HepG2 (cell line): ENCODE results near the gene ZKSCAN2. TPM values are rescaled to one million over a fixed set of nuclear protein-coding genes. Genes with fewer than 3 reads are reported as not detected.

ENCODE experiments used
- ATAC-seq: fragments of 200-7000 bp; cut with Tn5 transposase; 3 replicates; pipeline ENCODE4 v1.9.1; 2020; ENCODE audit warnings: mild to moderate bottlenecking, moderate library complexity
- BruUV-seq: library from RNA; stranded (reverse); fragments of 400-500 nt; replicated peaks from 2 replicates; lab custom pipeline; 2021; lab: Mats Ljungman, UMichigan
- CTCF ChIA-PET: fragments of 300-600 bp; formaldehyde crosslinking; extraction: SDS; loops from one replicate; lab custom pipeline; 2021; ENCODE audit warnings: low total read pairs, inconsistent platforms, low intra/inter-chr PET ratio; lab: Yijun Ruan, JAX
- POLR2A ChIA-PET: fragments of 350-600 bp; sonication (Branson Sonifier 250); formaldehyde crosslinking; loops from one replicate; lab custom pipeline; 2020; ENCODE audit warnings: antibody characterized with exemption, inconsistent platforms; lab: Yijun Ruan, JAX
- DNase-seq: peaks from one replicate; pipeline ENCODE4 v3.0.0-alpha.2; 2015; ENCODE audit warnings: low spot score
- FAIRE-seq: peaks from 3 replicates; lab custom pipeline; 2011; peaks lifted over from hg19 to GRCh38; lab: Jason Lieb, UNC
- H2AFZ ChIP-seq: one replicate; pipeline ENCODE4 v1.6.1; 2011; ENCODE audit warnings: low read length, inconsistent platforms
- H3K27ac ChIP-seq: fragments of 300-600 bp; 3 replicates; pipeline ENCODE4 v1.8.0; 2011; ENCODE audit warnings: mixed run types, mild to moderate bottlenecking, mixed read lengths, low read length, inconsistent platforms; ENCODE audit not compliant: insufficient read depth; ENCODE audit errors: extremely low read length
- H3K27me3 ChIP-seq, 2 experiments: fragments of 200-600 bp in 1 of 2; 2 replicates in 1 of 2; 3 replicates in 1 of 2; pipeline versions ENCODE4 v1.6.0 to v1.8.0; 2011; ENCODE audit warnings: low read length in 2 of 2, mild to moderate bottlenecking in 2 of 2, moderate library complexity in 2 of 2, inconsistent platforms in 1 of 2; ENCODE audit not compliant: insufficient read depth in 2 of 2, control insufficient read depth in 1 of 2
- H3K36me3 ChIP-seq, 2 experiments: fragments of 200-600 bp in 1 of 2; replicated peaks in 1 of 2; 2 replicates in 1 of 2; 3 replicates in 1 of 2; pipeline versions ENCODE4 v1.5.1 to v1.8.0; 2011; ENCODE audit warnings: low read length in 2 of 2, inconsistent platforms in 1 of 2; ENCODE audit not compliant: insufficient read depth in 2 of 2, control insufficient read depth in 1 of 2
- H3K4me1 ChIP-seq: 2 replicates; pipeline ENCODE4 v1.5.1; 2012; ENCODE audit warnings: low read length, inconsistent platforms; ENCODE audit not compliant: insufficient read depth
- H3K4me2 ChIP-seq: 2 replicates; pipeline ENCODE4 v1.6.0; 2011; ENCODE audit warnings: low read depth, low read length, inconsistent platforms
- H3K4me3 ChIP-seq, 3 experiments: fragments of 200-600 bp in 1 of 3; sonication (generic), shearing (Covaris generic) in 1 of 3; replicated peaks in 1 of 3; 2 replicates each; pipeline ENCODE4 v1.5.1; 2011 to 2016; ENCODE audit warnings: low read length in 3 of 3, inconsistent platforms in 2 of 3, low read depth in 2 of 3, mild to moderate bottlenecking in 2 of 3, control low read depth in 1 of 3, mixed read lengths in 1 of 3; ENCODE audit not compliant: insufficient read depth in 1 of 3
- H3K79me2 ChIP-seq: one replicate; pipeline ENCODE4 v1.6.1; 2011; ENCODE audit warnings: low read length, inconsistent platforms; ENCODE audit not compliant: insufficient read depth
- H3K9ac ChIP-seq: 2 replicates; pipeline ENCODE4 v1.6.0; 2011; ENCODE audit warnings: mild to moderate bottlenecking, low read depth, low read length, inconsistent platforms; ENCODE audit not compliant: insufficient read depth
- H3K9me3 ChIP-seq: 2 replicates; pipeline ENCODE4 v1.5.1; 2012; ENCODE audit warnings: mild to moderate bottlenecking, low read length
- H4K20me1 ChIP-seq: 2 replicates; pipeline ENCODE4 v1.6.0; 2011; ENCODE audit warnings: inconsistent platforms, mild to moderate bottlenecking, low read length, moderate library complexity; ENCODE audit not compliant: insufficient read depth
- ATF4 ChIP-seq, 2 experiments: fragments of 450-650 bp in 1 of 2; sonication (generic) in 1 of 2; formaldehyde crosslinking; IDR thresholded peaks; 2 replicates each; pipeline versions ENCODE4 v1.5.0 to v1.8.0; 2020 to 2022; ENCODE audit warnings: mild to moderate bottlenecking in 1 of 2, missing genetic modification reagents in 1 of 2
- CHD4 ChIP-seq: fragments of 200-600 bp; sonication (generic); IDR thresholded peaks from 2 replicates; pipeline ENCODE4 v1.7.0; 2017; ENCODE audit warnings: mild to moderate bottlenecking, low read length, borderline replicate concordance
- DNMT1 ChIP-seq: sonication (generic); formaldehyde crosslinking; IDR thresholded peaks from 2 replicates; pipeline ENCODE4 v1.5.1; 2020; ENCODE audit warnings: mild to moderate bottlenecking, missing genetic modification reagents
- EED ChIP-seq: sonication (generic); formaldehyde crosslinking; IDR thresholded peaks from 2 replicates; pipeline ENCODE4 v1.5.0; 2020; ENCODE audit warnings: mild to moderate bottlenecking, missing genetic modification reagents
- FOXP4 ChIP-seq: sonication (generic); formaldehyde crosslinking; IDR thresholded peaks from 2 replicates; pipeline ENCODE4 v1.4.0; 2020; ENCODE audit warnings: missing genetic modification reagents
- IRX3 ChIP-seq: sonication (generic); formaldehyde crosslinking; IDR thresholded peaks from 2 replicates; pipeline ENCODE4 v1.8.1; 2023; ENCODE audit warnings: mild to moderate bottlenecking, low read depth, missing genetic modification reagents, borderline replicate concordance
- JDP2 ChIP-seq: sonication (generic); formaldehyde crosslinking; IDR thresholded peaks from 2 replicates; pipeline ENCODE4 v1.8.1; 2022; ENCODE audit warnings: missing genetic modification reagents, borderline replicate concordance
- KAT8 ChIP-seq: IDR thresholded peaks from 2 replicates; pipeline ENCODE4 v1.6.1; 2016; ENCODE audit warnings: missing genetic modification reagents, missing compliant biosample characterization
- KLF13 ChIP-seq: sonication (generic); formaldehyde crosslinking; IDR thresholded peaks from 2 replicates; pipeline ENCODE4 v1.4.0; 2020; ENCODE audit warnings: mild to moderate bottlenecking, missing genetic modification reagents
- NFE2 ChIP-seq: sonication (generic); formaldehyde crosslinking; IDR thresholded peaks from 2 replicates; pipeline ENCODE4 v1.4.0; 2020; ENCODE audit warnings: missing genetic modification reagents
- SUZ12 ChIP-seq: fragments of 150-350 bp; IDR thresholded peaks from 2 replicates; pipeline ENCODE4 v1.6.1; 2014; ENCODE audit warnings: low read depth, low read length
- THAP7 ChIP-seq: sonication (generic); formaldehyde crosslinking; IDR thresholded peaks from 2 replicates; pipeline ENCODE4 v1.8.1; 2023; ENCODE audit warnings: mild to moderate bottlenecking, missing genetic modification reagents
- ZNF121 ChIP-seq: sonication (generic); formaldehyde crosslinking; IDR thresholded peaks from 2 replicates; pipeline ENCODE4 v1.5.0; 2020; ENCODE audit warnings: mild to moderate bottlenecking, missing genetic modification reagents
- ZNF292 ChIP-seq: sonication (generic); formaldehyde crosslinking; IDR thresholded peaks from 2 replicates; pipeline ENCODE4 v1.8.1; 2022; ENCODE audit warnings: mild to moderate bottlenecking, low read depth, missing genetic modification reagents, borderline replicate concordance
- ZNF354B ChIP-seq: sonication (generic); formaldehyde crosslinking; IDR thresholded peaks from 2 replicates; pipeline ENCODE4 v1.8.0; 2022; ENCODE audit warnings: mild to moderate bottlenecking, missing genetic modification reagents
- ZNF543 ChIP-seq: sonication (generic); formaldehyde crosslinking; IDR thresholded peaks from 2 replicates; pipeline ENCODE4 v1.4.0; 2020; ENCODE audit warnings: mild to moderate bottlenecking, missing genetic modification reagents
- ZNF674 ChIP-seq: sonication (generic); formaldehyde crosslinking; IDR thresholded peaks from 2 replicates; pipeline ENCODE4 v1.5.0; 2020; ENCODE audit warnings: low read depth, mild to moderate bottlenecking, missing genetic modification reagents
- ZSCAN22 ChIP-seq: sonication (generic); formaldehyde crosslinking; IDR thresholded peaks from 2 replicates; pipeline ENCODE4 v1.4.0; 2020; ENCODE audit warnings: mild to moderate bottlenecking, missing genetic modification reagents
- WGBS: methylation state at CpG from one replicate; pipeline ENCODE4 v1.1.6; 2017; ENCODE audit warnings: low lambda C conversion rate; 5-methylcytosine and 5-hydroxymethylcytosine counted together
- in situ Hi-C: cut with HindIII; loops from 2 replicates; pipeline ENCODE4 v1.10.0; 2017; ENCODE audit warnings: low pct_unique_long_range_greater_than_20kb; ENCODE audit not compliant: extremely low pct_ligation_motif_present
- intact Hi-C: fragments of 100-400 bp; cut with micrococcal nuclease; formaldehyde crosslinking; loops from one replicate; pipeline ENCODE4 v1.10.0; 2022; ENCODE audit not compliant: unreplicated experiment
- polyA plus RNA-seq, 8 experiments: library from polyadenylated mRNA; depleted of rRNA in 3 of 8; stranded (reverse) in 7 of 8; unstranded in 1 of 8; fragments of >200 nt; fragmentation: Illumina TruSeq in 4 of 8; extraction: Trizol in 4 of 8; gene quantifications; 2 replicates each; pipeline versions ENCODE4 v1.2.1 to v1.2.3, GENCODE V29; 2011 to 2016; ENCODE audit warnings: low read depth in 4 of 8, missing spikeins in 1 of 8, mixed read lengths in 1 of 8; ENCODE audit not compliant: insufficient read depth in 1 of 8
- total RNA-seq, 5 experiments: library from RNA; depleted of rRNA; stranded (reverse); fragments of >200 nt; fragmentation: Illumina TruSeq; extraction: Trizol; gene quantifications; 2 replicates each; pipeline ENCODE4 v1.2.3, GENCODE V29; 2016; ENCODE audit warnings: low read depth in 1 of 5

ZKSCAN2 gene
- total and polyA plus RNA-seq, 2 of the 13 experiments (the other 11 are each of a cell fraction or from before 2014, with no cell fraction given), result 4.2 to 11.1 TPM

GRCh38 chr16:25291580-25291979, 33.9 kb upstream of the ZKSCAN2 start (continued):
- no peak for TF ChIP-seq ZNF543

- no peak overlapping the region for H3K4me2 ChIP-seq
- in situ Hi-C loops (loop anchor here (25.0 kb wide), 1 partner anchor 1823 kb away; no protein-coding TSS in a partner anchor), intact Hi-C loops (no loop called here)
- no peaks in the 10 kb centered on the region for H3K4me1 ChIP-seq
- no peak for FAIRE-seq
- H4K20me1 ChIP-seq, result no peaks in the 10 kb centered on the region; the same call in 1 of the 2 replicates
- no peak overlapping the region for H3K4me3 ChIP-seq
- TF ChIP-seq IRX3 (CRISPR knock-in tag), result no peak
- no peak for TF ChIP-seq SUZ12
- TF ChIP-seq ATF4 (CRISPR knock-in tag; IDR thresholded peaks at IDR 0.05), result no peak
- no peak for TF ChIP-seq KAT8 (CRISPR knock-in tag)
- TF ChIP-seq ZNF292 (CRISPR knock-in tag), result no peak
- TF ChIP-seq EED, result no peak
- no peak for TF ChIP-seq THAP7 (CRISPR knock-in tag)
- no peak for TF ChIP-seq DNMT1
- no peak for TF ChIP-seq ZSCAN22
- no peak for TF ChIP-seq ZNF674 (CRISPR knock-in tag)
- no peak for TF ChIP-seq ZNF121 (CRISPR knock-in tag)
- TF ChIP-seq NFE2 (CRISPR knock-in tag), result no peak
- no peak for TF ChIP-seq JDP2 (CRISPR knock-in tag)
- no peak for TF ChIP-seq FOXP4
- no peak for TF ChIP-seq CHD4
- no peak for TF ChIP-seq KLF13 (CRISPR knock-in tag)
- TF ChIP-seq ZNF354B, result no peak
- 66% methylated on average over 3 of the region's 3 CpGs for WGBS
- no peak overlapping the region for H3K9ac ChIP-seq
- no peak overlapping the region for H2AFZ ChIP-seq
- H3K27me3 ChIP-seq, result peaks cover 0 to 8% of the 10 kb centered on the region in 2 experiments; a peak in 4 of 5 replicates
- ATAC-seq, result no peak
- POLR2A ChIA-PET, result no interaction called here
- no peaks in the 10 kb centered on the region for H3K36me3 ChIP-seq
- H3K79me2 ChIP-seq, result no peaks in the 10 kb centered on the region
- CTCF ChIA-PET, result no interaction called here
- no peaks in the 10 kb centered on the region for H3K9me3 ChIP-seq
- DNase-seq, result no peak
- BruUV-seq, result no TSS peak
- H3K27ac ChIP-seq, result no peak overlapping the region
Measured at GRCh38 chr16:25289466-25289865, 31.8 kb upstream of the ZKSCAN2 start.
